Loucy (cell line): ENCODE data around the gene NAALADL2.
"Not testable (repeated sequence)": the region's sequence is repeated elsewhere in the genome, so short reads cannot be mapped to it uniquely, and the experiment has no call there.

Experiments
- H2AFZ ChIP-seq: fragments of 200-600 bp; sonication (generic); 2 replicates; pipeline ENCODE4 v1.6.0; 2016; ENCODE audit warnings: antibody characterized with exemption, mild to moderate bottlenecking, low read length, moderate library complexity
- H3F3A ChIP-seq: fragments of 200-600 bp; 2 replicates; pipeline ENCODE4 v1.6.0; 2016; ENCODE audit warnings: antibody characterized with exemption, low read depth, mild to moderate bottlenecking
- H3K27me3 ChIP-seq: fragments of 200-600 bp; sonication (generic); 2 replicates; pipeline ENCODE4 v1.6.1; 2014; ENCODE audit warnings: low read length, mild to moderate bottlenecking; ENCODE audit not compliant: insufficient read depth, poor library complexity, severe bottlenecking
- H3K36me3 ChIP-seq: fragments of 200-600 bp; sonication (generic); 2 replicates; pipeline ENCODE4 v1.6.1; 2016; ENCODE audit warnings: low read length; ENCODE audit not compliant: insufficient read depth
- H3K4me1 ChIP-seq: fragments of 200-600 bp; sonication (generic); 2 replicates; pipeline ENCODE4 v1.5.1; 2014; ENCODE audit warnings: low read length, mild to moderate bottlenecking; ENCODE audit not compliant: insufficient read depth, poor library complexity, severe bottlenecking
- H3K4me2 ChIP-seq: fragments of 200-600 bp; sonication (generic); 2 replicates; pipeline ENCODE4 v1.6.0; 2014; ENCODE audit warnings: antibody characterized with exemption, low read length, low read depth, mild to moderate bottlenecking; ENCODE audit not compliant: poor library complexity, severe bottlenecking
- H3K4me3 ChIP-seq: fragments of 200-600 bp; sonication (generic); 2 replicates; pipeline ENCODE4 v1.5.1; 2014; ENCODE audit warnings: low read length, mild to moderate bottlenecking, mixed read lengths; ENCODE audit not compliant: poor library complexity, severe bottlenecking
- H3K79me2 ChIP-seq: fragments of 200-600 bp; sonication (generic); 2 replicates; pipeline ENCODE4 v1.6.1; 2014; ENCODE audit warnings: low read length; ENCODE audit not compliant: insufficient read depth
- H3K9ac ChIP-seq: fragments of 200-600 bp; sonication (generic); 2 replicates; pipeline ENCODE4 v1.6.0; 2014; ENCODE audit warnings: mild to moderate bottlenecking, low read depth, low read length, moderate library complexity; ENCODE audit not compliant: poor library complexity, severe bottlenecking
- H3K9me2 ChIP-seq: fragments of 200-600 bp; sonication (generic); replicated peaks from 2 replicates; pipeline ENCODE4 v1.6.1; 2016; ENCODE audit warnings: low read depth, low read length, mixed read lengths
- H3K9me3 ChIP-seq: fragments of 200-600 bp; sonication (generic); 2 replicates; pipeline ENCODE4 v1.6.1; 2014; ENCODE audit warnings: mild to moderate bottlenecking, antibody characterized with exemption, low read length, low read depth; ENCODE audit not compliant: insufficient read depth
- H4K20me1 ChIP-seq: fragments of 200-600 bp; sonication (generic); 2 replicates; pipeline ENCODE4 v1.6.0; 2014; ENCODE audit warnings: antibody characterized with exemption, low read length, mild to moderate bottlenecking; ENCODE audit not compliant: insufficient read depth, poor library complexity, severe bottlenecking
- EZH2phosphoT487 ChIP-seq: fragments of 200-600 bp; IDR thresholded peaks from 2 replicates; pipeline ENCODE4 v1.6.1; 2018; ENCODE audit warnings: antibody characterized with exemption, mild to moderate bottlenecking, moderate library complexity, borderline replicate concordance
- TF ChIP-seq, protein P1 (sequence below): fragments of 200-600 bp; sonication (generic); conservative IDR thresholded peaks from 2 replicates; pipeline ENCODE4 v1.5.1; 2014; ENCODE audit warnings: mild to moderate bottlenecking, antibody characterized with exemption, low read length

The NAALADL2 gene

DNA sequence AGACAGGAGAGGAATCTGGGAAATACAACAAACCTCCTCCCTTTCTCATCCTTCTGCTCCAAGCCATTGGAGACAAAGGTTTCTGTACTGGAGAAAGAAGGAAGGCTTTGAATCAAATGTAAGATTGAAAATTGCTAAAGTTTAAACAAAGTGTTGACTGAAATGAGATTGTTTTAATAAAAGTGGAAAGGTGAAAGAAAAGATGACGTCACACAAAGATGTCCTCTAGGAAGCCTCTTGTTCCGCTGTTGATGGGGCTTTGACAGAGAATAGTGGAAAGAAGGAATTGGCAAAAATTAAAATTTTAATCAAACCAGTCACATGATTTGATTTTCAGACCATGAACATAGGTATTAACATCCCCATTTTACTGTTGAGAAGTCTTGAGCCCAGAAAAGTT, 967.6 kb downstream of the NAALADL2 start:
- no peaks in the 10 kb centered on the region for H3K9me2 ChIP-seq
- no peaks in the 10 kb centered on the region for H3K79me2 ChIP-seq

DNA sequence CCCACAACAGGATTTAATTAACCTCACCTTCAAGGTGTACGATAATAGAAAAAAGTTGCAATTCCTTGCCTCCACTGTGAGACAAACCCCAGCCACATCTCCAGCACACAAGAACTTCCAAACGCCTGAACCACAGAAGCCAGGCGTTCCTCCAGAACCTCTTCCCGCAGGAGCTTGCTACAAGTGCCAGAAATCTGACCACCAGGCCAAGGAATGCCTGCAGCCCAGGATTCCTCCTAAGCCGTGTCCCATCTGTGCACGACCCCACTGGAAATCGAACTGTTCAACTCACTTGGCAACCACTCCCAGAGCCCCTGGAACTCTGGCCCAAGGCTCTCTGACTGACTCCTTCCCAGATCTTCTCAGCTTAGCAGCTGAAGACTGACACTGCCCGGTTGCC, 970.7 kb downstream of the NAALADL2 start:
- H3K4me3 ChIP-seq, H3K79me2 ChIP-seq, H4K20me1 ChIP-seq, H3F3A ChIP-seq, H3K36me3 ChIP-seq, H3K9me2 ChIP-seq, H3K4me2 ChIP-seq, H3K4me1 ChIP-seq, H3K9ac ChIP-seq, H3K9me3 ChIP-seq, H2AFZ ChIP-seq, H3K27me3 ChIP-seq: not testable (repeated sequence)

More for the DNA sequence above, 967.6 kb downstream of the NAALADL2 start:
- H2AFZ ChIP-seq = no peak overlapping the region
- no peaks in the 10 kb centered on the region for H3F3A ChIP-seq
- no peak overlapping the region for H3K4me2 ChIP-seq
- no peaks in the 10 kb centered on the region for H3K4me1 ChIP-seq
- H3K9me3 ChIP-seq = no peaks in the 10 kb centered on the region
- no peaks in the 10 kb centered on the region for H4K20me1 ChIP-seq
- no peak overlapping the region for H3K4me3 ChIP-seq
- no peak overlapping the region for H3K9ac ChIP-seq
- H3K27me3 ChIP-seq = no peaks in the 10 kb centered on the region
- no peaks in the 10 kb centered on the region for H3K36me3 ChIP-seq
- no peak for TF ChIP-seq EZH2phosphoT487
- TF ChIP-seq, protein P1, sequence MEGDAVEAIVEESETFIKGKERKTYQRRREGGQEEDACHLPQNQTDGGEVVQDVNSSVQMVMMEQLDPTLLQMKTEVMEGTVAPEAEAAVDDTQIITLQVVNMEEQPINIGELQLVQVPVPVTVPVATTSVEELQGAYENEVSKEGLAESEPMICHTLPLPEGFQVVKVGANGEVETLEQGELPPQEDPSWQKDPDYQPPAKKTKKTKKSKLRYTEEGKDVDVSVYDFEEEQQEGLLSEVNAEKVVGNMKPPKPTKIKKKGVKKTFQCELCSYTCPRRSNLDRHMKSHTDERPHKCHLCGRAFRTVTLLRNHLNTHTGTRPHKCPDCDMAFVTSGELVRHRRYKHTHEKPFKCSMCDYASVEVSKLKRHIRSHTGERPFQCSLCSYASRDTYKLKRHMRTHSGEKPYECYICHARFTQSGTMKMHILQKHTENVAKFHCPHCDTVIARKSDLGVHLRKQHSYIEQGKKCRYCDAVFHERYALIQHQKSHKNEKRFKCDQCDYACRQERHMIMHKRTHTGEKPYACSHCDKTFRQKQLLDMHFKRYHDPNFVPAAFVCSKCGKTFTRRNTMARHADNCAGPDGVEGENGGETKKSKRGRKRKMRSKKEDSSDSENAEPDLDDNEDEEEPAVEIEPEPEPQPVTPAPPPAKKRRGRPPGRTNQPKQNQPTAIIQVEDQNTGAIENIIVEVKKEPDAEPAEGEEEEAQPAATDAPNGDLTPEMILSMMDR = no peak

DNA sequence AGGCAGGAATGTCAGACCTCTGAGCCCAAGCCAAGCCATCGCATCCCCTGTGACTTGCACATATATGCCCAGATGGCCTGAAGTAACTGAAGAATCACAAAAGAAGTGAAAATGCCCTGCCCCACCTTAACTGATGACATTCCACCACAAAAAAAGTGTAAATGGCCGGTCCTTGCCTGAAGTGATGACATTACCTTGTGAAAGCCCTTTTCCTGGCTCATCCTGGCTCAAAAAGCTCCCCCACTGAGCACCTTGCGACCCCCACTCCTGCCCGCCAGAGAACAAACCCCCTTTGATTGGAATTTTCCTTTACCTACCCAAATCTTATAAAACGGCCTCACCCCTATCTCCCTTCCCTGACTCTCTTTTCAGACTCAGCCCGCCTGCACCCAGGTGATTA, 976.6 kb downstream of the NAALADL2 start:
- H3K4me1 ChIP-seq, H3K9ac ChIP-seq, H3K27me3 ChIP-seq, H3K4me3 ChIP-seq, H3K79me2 ChIP-seq, H3K9me3 ChIP-seq, H3F3A ChIP-seq, H2AFZ ChIP-seq, H3K9me2 ChIP-seq, H3K36me3 ChIP-seq, H4K20me1 ChIP-seq, H3K4me2 ChIP-seq: not testable (repeated sequence)

DNA sequence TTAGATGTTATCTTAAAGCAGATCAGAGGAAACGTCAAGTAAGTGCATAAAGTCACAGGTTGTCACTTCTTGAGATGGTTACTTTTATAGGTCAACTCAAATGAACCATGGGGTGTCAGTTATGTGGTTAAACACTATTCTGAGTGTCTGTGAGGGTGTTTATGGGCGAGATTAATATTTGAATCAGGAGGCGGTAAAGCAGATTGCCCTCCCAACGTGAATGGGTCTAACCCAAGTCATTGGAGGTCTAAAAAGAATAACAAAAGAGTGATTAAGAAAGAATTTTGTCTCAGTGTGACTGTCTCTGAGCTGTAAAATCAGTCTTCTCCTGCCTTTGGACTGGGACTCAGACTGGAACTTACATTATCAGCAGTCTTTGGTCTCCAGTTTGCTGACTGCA, 977.5 kb downstream of the NAALADL2 start:
- H3K9ac ChIP-seq = no peak overlapping the region

More for the DNA sequence above, 977.5 kb downstream of the NAALADL2 start:
- H3K4me1 ChIP-seq = no peaks in the 10 kb centered on the region
- H3K27me3 ChIP-seq = no peaks in the 10 kb centered on the region
- TF ChIP-seq EZH2phosphoT487 = no peak
- TF ChIP-seq, protein P1 = no peak
- H3K79me2 ChIP-seq = no peaks in the 10 kb centered on the region
- H3K4me3 ChIP-seq = no peak overlapping the region
- no peaks in the 10 kb centered on the region for H3K9me2 ChIP-seq
- no peak overlapping the region for H3K4me2 ChIP-seq
- no peaks in the 10 kb centered on the region for H3K9me3 ChIP-seq
- H4K20me1 ChIP-seq = no peaks in the 10 kb centered on the region
- H3F3A ChIP-seq = no peaks in the 10 kb centered on the region
- no peak overlapping the region for H2AFZ ChIP-seq
- H3K36me3 ChIP-seq = no peaks in the 10 kb centered on the region
